ENCODE data around the gene ROS1.

The ROS1 gene

DNA sequence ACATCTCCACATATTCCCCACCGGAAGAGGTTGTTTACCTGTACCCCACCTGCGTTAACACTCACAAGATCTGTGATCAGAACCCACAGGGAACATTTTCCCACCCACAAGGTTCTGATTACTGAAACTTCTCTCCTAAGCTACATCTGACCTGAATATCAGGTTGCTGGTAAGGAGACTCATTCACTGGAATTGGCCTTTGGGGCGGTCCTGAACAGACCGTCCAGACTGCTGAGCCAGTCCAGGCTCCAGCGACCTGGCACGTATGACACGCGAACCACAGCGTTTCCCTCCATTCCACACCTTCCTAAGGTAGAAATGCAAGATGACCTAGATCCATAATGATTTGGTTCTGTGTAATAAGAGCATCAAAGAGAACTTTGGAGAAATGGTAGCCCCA is 150.5 kb downstream of the ROS1 start:
- Histone ChIP-seq H3K27me3 (ENCODE audit: insufficient read depth, low read length) (peaks cover 63% of the 10 kb centered on the region), H3K36me3 (ENCODE audit: insufficient read depth, low read length) (no peaks in the 10 kb centered on the region)
- WGBS: 94% methylated on average over 8 of the region's 9 CpGs

GRCh38 chr6:117272891-117273290 is 152.9 kb downstream of the ROS1 start:
- WGBS: 80% methylated on average over 1 of the region's 1 CpG
- Histone ChIP-seq H3K27ac (ENCODE audit: low read depth, low read length) (no peak overlapping the region), H3K27me3 (ENCODE audit: insufficient read depth, low read length) (peaks cover 86% of the 10 kb centered on the region), H3K9ac (ENCODE audit: low read depth, low read length) (no peak overlapping the region), H3K9me3 (ENCODE audit: insufficient read depth, low read depth, low read length) (no peaks in the 10 kb centered on the region), H3K4me1 (ENCODE audit: insufficient read depth, low read length) (peaks cover 18% of the 10 kb centered on the region), H3K4me3 (ENCODE audit: low read length) (no peak overlapping the region), H3K36me3 (ENCODE audit: insufficient read depth, low read length) (no peaks in the 10 kb centered on the region)

More for the DNA sequence above, 150.5 kb downstream of the ROS1 start:
- Histone ChIP-seq H3K9ac (ENCODE audit: low read depth, low read length) (no peak overlapping the region), H3K4me1 (ENCODE audit: insufficient read depth, low read length) (peaks cover 9% of the 10 kb centered on the region), H3K9me3 (ENCODE audit: insufficient read depth, low read depth, low read length) (no peaks in the 10 kb centered on the region), H3K27ac (ENCODE audit: low read depth, low read length) (no peak overlapping the region), H3K4me3 (ENCODE audit: low read length) (no peak overlapping the region)

DNA sequence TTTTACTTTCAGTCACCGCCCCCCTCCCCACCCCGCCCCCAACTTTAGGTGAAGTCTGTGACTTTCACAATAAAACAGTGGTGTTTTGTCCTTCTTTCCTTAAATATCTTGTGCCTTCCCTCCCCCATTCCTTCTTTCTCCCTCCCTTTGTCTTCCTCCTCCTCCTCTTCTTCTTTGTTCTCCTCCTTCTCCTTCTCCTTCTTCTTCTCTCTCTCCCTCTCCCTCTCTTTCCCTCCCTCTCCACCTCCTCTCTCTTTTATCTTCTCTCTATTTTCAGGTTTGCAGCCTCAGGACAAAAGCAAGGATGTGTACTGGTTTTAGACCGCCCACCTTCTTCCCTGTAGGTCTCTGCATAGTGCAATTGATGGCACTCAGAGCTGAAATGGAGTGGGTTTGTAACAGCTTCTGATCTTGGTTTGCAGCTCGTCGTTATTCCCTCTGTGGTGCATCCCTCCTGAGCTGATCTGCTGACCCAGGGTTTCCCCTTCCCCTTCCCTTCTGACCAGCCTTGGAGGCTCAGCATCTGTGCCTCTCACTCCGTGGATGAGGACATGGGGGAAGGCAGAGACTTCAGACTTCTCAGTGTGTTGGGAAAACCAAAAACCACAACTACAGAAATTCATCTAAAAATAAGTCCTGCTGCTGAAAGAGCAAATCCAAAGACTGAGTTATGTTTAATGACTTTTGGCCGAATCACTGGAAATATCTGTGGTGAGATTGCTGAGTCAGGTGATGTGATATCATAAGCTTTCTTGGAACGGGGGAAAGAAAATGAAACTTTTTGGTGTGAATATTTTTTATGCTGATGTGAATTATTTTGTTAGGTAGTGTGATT is 153.5 kb downstream of the ROS1 start:
- H3K27ac ChIP-seq (ENCODE audit: low read depth, low read length): no peak overlapping the region
- WGBS: 31% methylated on average over 7 of the region's 8 CpGs
- H3K4me3 ChIP-seq (ENCODE audit: low read length): no peak overlapping the region
- H3K9me3 ChIP-seq (ENCODE audit: insufficient read depth, low read depth, low read length): no peaks in the 10 kb centered on the region
- H3K27me3 ChIP-seq (ENCODE audit: insufficient read depth, low read length): peaks cover 93% of the 10 kb centered on the region
- peaks cover 18% of the 10 kb centered on the region for H3K4me1 ChIP-seq (ENCODE audit: insufficient read depth, low read length)
- no peak overlapping the region for H3K9ac ChIP-seq (ENCODE audit: low read depth, low read length)
- H3K36me3 ChIP-seq (ENCODE audit: insufficient read depth, low read length): no peaks in the 10 kb centered on the region

DNA sequence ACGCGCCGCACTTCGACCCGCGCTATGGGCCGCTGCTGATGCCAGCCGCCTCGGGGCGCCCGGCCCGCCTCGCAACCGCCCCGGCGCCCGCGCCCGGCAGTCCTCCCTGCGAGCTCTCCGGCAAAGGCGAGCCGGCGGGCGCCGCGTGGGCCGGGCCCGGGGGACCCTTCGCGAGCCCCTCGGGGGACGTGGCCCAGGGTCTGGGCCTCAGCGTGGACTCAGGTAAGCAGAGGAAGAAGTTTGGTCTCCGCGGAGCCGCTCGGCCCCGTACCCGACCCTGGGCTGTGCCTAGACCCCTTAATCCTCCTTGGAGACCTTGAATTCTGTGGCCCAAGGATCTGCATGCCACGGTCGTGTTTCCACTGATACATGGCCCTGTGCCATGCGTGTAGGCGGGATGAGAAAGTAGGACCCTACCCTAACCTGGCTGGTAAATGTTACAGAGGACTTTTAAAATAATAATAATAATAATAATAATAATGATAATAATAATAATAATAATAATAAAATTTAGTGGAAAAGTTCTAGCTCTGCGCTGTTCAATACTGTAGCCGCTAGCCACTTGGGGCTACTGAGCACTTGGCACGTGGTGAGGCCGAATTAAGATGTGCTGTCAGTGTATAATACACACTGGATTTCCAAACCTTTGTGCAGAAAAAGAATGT is 154.8 kb downstream of the ROS1 start:
- Histone ChIP-seq H3K4me1 (ENCODE audit: insufficient read depth, low read length) (peaks cover 18% of the 10 kb centered on the region), H3K4me3 (ENCODE audit: low read length) (peak overlapping the region; percentile 56), H3K27ac (ENCODE audit: low read depth, low read length) (no peak overlapping the region), H3K9me3 (ENCODE audit: insufficient read depth, low read depth, low read length) (no peaks in the 10 kb centered on the region), H3K36me3 (ENCODE audit: insufficient read depth, low read length) (no peaks in the 10 kb centered on the region), H3K9ac (ENCODE audit: low read depth, low read length) (no peak overlapping the region), H3K27me3 (ENCODE audit: insufficient read depth, low read length) (peaks cover 100% of the 10 kb centered on the region)
- WGBS: 4% methylated on average over 48 of the region's 48 CpGs

DNA sequence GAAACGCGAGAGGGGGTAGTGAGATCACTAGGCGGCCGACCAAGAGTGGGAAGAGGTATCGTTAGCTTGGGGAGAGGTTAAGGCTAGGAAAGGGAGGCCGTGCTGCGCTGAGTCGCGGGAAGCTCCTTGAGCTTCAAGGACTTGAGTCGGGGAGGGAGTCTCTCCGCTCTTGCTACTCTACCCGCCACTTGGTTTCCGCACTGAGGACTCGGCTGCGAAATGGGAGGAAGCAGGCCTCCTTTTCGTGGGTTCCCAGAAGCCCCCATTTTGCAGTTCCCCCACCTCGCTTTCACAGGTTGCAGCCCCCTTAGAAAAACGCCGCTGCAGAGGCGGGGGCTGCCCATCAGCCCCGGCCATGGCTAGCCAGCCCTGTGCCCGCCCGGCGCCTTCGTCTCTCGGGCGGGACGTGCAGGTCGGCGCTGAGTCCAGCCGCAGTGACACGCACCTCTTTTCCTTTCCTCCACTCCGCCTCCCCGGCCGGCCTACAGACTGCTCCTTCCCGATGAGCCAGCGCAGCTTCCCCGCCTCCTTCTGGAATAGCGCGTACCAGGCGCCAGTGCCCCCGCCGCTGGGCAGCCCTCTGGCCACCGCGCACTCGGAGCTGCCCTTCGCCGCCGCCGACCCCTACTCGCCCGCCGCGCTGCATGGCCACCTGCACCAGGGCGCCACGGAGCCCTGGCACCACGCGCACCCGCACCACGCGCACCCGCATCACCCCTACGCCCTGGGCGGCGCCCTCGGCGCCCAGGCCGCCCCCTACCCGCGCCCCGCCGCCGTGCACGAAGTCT is 155.5 kb downstream of the ROS1 start:
- peak overlapping the region; percentile 56 for H3K4me3 ChIP-seq (ENCODE audit: low read length)
- no peak overlapping the region for H3K9ac ChIP-seq (ENCODE audit: low read depth, low read length)
- no peaks in the 10 kb centered on the region for H3K36me3 ChIP-seq (ENCODE audit: insufficient read depth, low read length)
- peaks cover 18% of the 10 kb centered on the region for H3K4me1 ChIP-seq (ENCODE audit: insufficient read depth, low read length)
- no peak overlapping the region for H3K27ac ChIP-seq (ENCODE audit: low read depth, low read length)
- under 1% methylated on average over 74 of the region's 74 CpGs for WGBS
- peaks cover 100% of the 10 kb centered on the region for H3K27me3 ChIP-seq (ENCODE audit: insufficient read depth, low read length)
- no peaks in the 10 kb centered on the region for H3K9me3 ChIP-seq (ENCODE audit: insufficient read depth, low read depth, low read length)

GRCh38 chr6:117269638-117270054 is 156.1 kb downstream of the ROS1 start:
- Histone ChIP-seq H3K4me1 (ENCODE audit: insufficient read depth, low read length) (peaks cover 18% of the 10 kb centered on the region), H3K9me3 (ENCODE audit: insufficient read depth, low read depth, low read length) (no peaks in the 10 kb centered on the region), H3K4me3 (ENCODE audit: low read length) (peak overlapping the region; percentile 56), H3K27ac (ENCODE audit: low read depth, low read length) (no peak overlapping the region), H3K9ac (ENCODE audit: low read depth, low read length) (no peak overlapping the region), H3K27me3 (ENCODE audit: insufficient read depth, low read length) (peaks cover 100% of the 10 kb centered on the region), H3K36me3 (ENCODE audit: insufficient read depth, low read length) (no peaks in the 10 kb centered on the region)
- 14% methylated on average over 8 of the region's 8 CpGs for WGBS

DNA sequence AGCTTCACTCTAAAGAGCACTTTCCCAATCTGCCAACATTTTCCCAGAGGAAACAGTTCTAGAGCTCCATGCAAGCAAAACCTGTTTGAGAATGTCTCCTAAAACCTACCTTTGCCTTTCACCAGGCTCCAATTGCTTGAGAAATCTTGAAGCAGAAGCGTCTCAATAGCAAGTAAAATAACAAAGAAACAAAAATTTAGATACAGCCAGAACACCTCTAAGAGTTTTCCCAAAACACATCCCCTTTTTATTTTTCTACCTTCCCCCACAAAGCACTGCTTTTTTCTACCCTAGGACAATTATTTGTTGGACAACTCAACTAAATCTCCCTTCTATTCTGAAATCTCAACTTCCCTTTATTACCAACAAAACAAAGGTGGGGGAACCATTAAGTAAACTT is 156.8 kb downstream of the ROS1 start:
- 68% methylated on average over 1 of the region's 1 CpG for WGBS
- H3K27me3 ChIP-seq (ENCODE audit: insufficient read depth, low read length): peaks cover 100% of the 10 kb centered on the region
- H3K4me3 ChIP-seq (ENCODE audit: low read length): no peak overlapping the region

GRCh38 chr6:117267766-117268534 is 157.8 kb downstream of the ROS1 start:
- peaks cover 100% of the 10 kb centered on the region for H3K27me3 ChIP-seq (ENCODE audit: insufficient read depth, low read length)
- no peak overlapping the region for H3K9ac ChIP-seq (ENCODE audit: low read depth, low read length)
- H3K4me3 ChIP-seq (ENCODE audit: low read length): no peak overlapping the region
- no peaks in the 10 kb centered on the region for H3K36me3 ChIP-seq (ENCODE audit: insufficient read depth, low read length)
- 15% methylated on average over 11 of the region's 11 CpGs for WGBS
- no peak overlapping the region for H3K27ac ChIP-seq (ENCODE audit: low read depth, low read length)
- H3K4me1 ChIP-seq (ENCODE audit: insufficient read depth, low read length): peaks cover 18% of the 10 kb centered on the region
- no peaks in the 10 kb centered on the region for H3K9me3 ChIP-seq (ENCODE audit: insufficient read depth, low read depth, low read length)

More for the DNA sequence above, 156.8 kb downstream of the ROS1 start:
- Histone ChIP-seq H3K4me1 (ENCODE audit: insufficient read depth, low read length) (peaks cover 18% of the 10 kb centered on the region), H3K36me3 (ENCODE audit: insufficient read depth, low read length) (no peaks in the 10 kb centered on the region), H3K9me3 (ENCODE audit: insufficient read depth, low read depth, low read length) (no peaks in the 10 kb centered on the region), H3K9ac (ENCODE audit: low read depth, low read length) (no peak overlapping the region), H3K27ac (ENCODE audit: low read depth, low read length) (no peak overlapping the region)

DNA sequence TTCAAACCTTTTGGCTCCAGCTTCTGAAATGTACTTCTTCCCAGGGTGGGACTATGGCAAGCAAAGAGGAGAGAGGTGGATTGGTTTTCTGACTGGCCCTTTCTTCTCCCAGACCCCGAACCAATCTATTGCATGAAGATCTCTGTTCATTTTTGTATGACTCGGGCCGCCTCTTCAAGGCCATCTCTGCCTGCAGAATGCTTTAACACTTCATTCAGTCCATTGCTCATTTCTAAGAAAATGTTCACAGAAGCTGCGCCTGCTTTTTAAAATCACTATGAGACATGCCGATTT is 158.7 kb downstream of the ROS1 start:
- Histone ChIP-seq H3K27ac (ENCODE audit: low read depth, low read length) (no peak overlapping the region), H3K9me3 (ENCODE audit: insufficient read depth, low read depth, low read length) (no peaks in the 10 kb centered on the region), H3K4me3 (ENCODE audit: low read length) (no peak overlapping the region), H3K36me3 (ENCODE audit: insufficient read depth, low read length) (no peaks in the 10 kb centered on the region), H3K4me1 (ENCODE audit: insufficient read depth, low read length) (peaks cover 17% of the 10 kb centered on the region), H3K9ac (ENCODE audit: low read depth, low read length) (no peak overlapping the region), H3K27me3 (ENCODE audit: insufficient read depth, low read length) (peaks cover 100% of the 10 kb centered on the region)
- WGBS: 76% methylated on average over 5 of the region's 5 CpGs

DNA sequence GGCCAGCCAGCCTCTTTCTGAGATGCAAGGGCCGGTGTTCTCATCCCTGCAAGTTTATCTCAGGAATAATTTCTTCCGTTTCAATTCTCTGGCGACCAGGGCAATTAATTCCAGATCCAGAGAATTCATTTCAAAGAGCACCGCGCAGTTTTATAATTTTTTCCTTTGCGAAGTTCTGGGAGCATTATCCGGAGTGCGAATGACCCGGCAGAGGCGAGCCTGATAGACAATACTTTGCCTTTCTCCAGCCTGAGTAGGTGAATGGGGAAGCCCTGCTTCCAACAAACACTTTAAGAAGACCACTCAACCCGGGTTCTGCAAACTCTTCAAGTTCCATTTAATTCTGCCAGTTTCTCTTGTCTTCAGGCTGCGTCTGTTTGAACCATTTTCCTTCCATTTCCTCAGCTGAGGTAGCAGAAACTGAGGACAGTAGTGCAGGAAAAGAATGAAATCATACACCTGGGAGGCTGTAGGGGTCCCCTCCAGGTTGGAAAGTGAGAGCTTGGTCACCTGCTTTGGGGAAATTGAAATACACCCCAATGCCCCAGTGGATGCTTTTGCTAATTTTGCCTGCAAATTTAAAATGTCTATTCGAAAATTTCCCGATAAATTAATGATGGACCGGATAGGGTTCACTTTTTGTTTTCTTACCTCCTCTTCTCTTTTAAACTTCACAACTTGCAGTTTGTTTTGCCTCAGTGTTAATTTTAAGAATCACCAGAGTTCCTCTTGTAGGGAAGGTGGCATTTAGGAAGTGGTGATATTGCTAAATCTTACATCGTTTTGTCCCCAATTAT is 159.3 kb downstream of the ROS1 start:
- Histone ChIP-seq H3K4me1 (ENCODE audit: insufficient read depth, low read length) (peaks cover 12% of the 10 kb centered on the region), H3K27me3 (ENCODE audit: insufficient read depth, low read length) (peaks cover 100% of the 10 kb centered on the region), H3K9ac (ENCODE audit: low read depth, low read length) (no peak overlapping the region), H3K27ac (ENCODE audit: low read depth, low read length) (no peak overlapping the region), H3K9me3 (ENCODE audit: insufficient read depth, low read depth, low read length) (no peaks in the 10 kb centered on the region), H3K4me3 (ENCODE audit: low read length) (peak overlapping the region; percentile 61), H3K36me3 (ENCODE audit: insufficient read depth, low read length) (no peaks in the 10 kb centered on the region)
- WGBS: 23% methylated on average over 15 of the region's 16 CpGs
